ENCODE measurements around the gene SYNE1.
A peak's percentile ranks its signal among the peaks of the same experiment; 100 is the strongest.
"Not testable (repeated sequence)": the region's sequence is repeated elsewhere in the genome, so short reads cannot be mapped to it uniquely, and the experiment has no call there.

Gene SYNE1

DNA sequence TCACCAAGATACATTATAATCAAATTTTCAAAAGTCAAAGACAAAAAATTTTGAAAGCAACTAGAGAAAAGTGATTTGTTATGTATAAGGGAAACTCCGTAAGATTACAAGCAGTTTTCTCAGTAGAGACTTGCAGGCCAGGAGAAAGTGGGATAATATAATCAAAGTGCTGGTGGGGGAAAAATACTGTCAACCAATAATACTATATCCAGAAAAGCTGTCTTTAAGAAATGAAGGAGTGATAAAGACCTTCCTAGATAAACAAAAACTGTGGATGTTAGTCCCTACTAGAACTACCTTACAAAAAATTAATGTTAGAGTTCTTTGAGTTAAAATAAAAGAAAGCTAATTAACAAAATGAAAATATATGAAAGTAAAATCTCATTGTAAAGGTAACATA, 79.7 kb downstream of the SYNE1 start:
- DNase-seq: no peak

DNA sequence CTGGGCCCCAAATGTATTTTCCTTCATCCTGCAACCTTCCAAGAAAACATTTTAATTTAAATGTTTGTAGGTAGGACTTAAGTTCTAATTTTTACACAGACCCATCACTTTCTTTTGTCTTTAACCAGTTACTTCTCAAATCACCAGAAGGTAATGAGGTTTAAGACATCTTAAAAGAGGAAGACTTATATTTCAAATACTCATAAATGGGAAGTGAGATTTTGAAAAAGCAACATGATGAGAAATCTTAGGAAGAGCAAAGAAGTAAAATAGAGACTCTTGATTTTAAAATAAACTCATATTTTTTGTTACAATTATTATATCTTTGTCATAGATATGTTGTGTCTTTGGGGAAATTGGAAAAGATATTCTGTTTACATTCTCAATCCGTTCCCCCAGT, 82.3 kb downstream of the SYNE1 start:
- no peak for DNase-seq

DNA sequence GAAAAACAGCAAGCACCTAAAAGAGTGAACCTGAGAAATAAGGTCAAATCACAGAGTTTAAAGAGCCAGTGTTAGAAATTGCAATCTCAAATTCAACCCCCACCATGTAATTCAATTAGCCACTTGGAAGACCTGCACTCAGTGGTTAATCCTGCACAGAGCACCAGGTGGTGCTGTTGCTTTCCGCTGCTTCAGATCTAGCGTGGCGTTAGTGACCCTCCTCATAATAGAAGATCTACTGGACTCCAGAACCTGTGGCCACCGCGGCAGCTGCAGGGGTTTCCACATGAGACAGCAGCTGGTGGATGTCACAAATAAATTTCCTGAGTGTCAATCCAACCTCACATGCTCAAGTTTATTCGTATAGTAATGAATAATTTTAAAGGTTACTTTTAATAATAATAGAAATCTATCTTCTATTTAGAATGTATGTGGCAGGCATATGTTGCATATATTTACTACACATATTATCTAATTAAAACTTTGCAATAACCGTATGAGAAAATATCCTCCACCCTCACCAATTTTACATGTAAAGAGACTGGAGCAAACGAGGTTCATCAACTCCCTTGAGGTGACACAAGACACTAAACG, 84.4 kb downstream of the SYNE1 start:
- DNase-seq: peak; percentile 18

DNA sequence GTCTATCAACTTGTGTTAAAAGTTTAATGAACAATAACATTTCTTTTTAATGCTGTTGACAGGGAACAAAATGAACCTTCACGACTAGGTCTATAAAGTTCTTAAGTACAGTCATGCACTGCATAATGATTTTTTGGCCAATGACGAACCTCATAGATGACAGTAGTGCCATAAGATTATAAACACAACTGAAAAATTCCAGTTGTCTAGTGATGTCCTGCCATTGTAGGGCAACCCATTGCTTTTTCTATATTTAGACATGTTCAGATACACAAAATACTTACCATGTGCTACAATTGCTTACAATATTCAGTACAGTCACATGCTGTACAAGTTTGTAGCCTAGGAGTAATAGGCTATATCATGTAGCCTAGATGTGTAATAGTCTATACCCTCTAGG, 93.6 kb downstream of the SYNE1 start:
- DNase-seq: no peak

DNA sequence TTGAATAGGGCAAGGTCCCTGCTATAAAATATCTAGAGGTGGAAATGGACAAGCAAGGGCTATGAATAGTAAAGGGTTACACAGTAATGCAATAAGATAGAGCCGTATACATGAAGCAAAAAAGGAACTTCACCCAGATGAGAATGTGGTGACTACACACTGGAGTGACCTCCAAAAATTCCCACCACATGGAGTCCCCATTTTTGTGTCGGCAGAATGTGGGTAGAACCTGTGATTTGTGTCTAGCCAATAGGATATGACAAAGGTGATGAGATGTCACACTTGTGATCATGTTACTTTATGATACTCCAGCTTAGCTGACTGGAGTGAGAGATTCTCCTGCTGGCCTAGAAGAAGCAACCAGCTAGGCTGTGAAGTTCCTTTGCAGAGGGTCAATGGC, 96.8 kb downstream of the SYNE1 start:
- DNase-seq: no peak

DNA sequence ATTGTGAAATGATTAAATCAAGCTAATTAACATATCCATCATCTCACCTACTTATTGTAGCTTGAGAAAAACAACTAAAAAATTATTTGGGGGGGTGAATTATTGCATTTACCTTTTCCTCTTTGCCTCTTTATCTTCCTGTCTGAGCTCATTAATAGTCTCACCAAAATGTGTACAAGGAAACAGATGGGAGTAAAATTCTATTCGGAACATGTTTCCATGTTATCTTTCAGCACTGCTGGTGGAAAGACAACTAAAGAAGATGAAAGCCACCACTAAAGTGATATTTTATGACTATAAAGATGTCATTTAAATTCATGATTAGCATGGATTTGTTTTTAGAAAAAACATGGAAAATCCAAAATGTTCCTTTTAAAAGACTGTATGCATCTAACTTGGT, 102.6 kb downstream of the SYNE1 start:
- no peak for DNase-seq

DNA sequence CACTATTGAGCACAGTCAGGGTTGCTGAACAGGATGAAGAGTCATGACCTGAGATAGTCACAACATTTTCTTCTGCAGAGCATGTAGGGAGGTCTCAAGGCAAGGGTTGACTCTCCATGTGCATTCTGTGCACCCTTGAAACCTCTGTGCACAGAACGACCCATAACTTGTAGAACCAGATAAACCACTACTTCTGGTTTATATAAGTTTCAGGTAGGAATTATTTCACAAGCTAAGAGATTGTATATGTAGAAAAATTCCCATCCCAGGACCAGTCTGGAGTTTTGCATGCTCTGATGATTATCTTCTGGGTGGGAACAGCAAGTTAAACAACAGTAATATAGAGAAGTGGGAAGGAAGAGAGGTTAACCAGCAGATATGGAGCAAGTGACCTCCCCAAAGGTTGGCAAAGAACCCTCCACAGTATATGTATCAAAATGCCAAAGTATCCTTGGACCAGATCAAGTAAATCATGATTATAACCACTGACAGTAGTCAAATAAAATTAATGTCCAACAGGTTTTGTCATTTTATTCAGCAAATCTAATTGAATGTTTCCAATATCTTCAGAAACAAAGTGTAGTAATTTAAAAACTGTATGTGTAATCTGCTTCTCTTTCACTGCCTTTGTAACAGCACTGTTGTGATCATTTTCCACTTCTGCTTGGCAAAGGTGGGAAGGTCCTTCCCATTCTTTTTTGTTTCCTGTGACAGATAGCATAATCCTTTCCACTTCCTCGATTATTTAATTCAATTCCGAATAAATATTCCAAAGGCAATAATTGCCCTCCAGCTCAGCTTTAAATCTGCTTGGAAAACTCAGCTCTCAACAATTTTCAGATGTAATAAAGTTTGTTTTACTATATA, 104.4 kb downstream of the SYNE1 start:
- no peak for DNase-seq

DNA sequence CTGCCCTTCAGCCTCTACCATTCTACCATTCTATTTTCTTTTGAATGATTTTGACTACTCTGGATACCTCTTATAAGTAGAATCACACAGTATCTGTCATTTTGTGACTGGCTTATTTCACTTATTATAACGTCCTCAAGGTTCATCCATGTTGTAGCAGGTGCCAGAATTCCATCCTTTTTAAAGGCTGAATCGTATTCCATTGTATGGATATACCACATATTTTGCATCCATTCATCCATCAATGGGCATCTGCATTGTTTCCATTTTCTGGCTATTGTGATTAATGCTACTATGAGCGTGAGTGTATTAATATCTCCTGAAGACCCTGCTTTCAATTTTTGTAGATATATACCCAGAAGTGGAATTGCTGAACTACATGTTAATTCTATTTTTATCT, 105.5 kb downstream of the SYNE1 start:
- no peak for DNase-seq

DNA sequence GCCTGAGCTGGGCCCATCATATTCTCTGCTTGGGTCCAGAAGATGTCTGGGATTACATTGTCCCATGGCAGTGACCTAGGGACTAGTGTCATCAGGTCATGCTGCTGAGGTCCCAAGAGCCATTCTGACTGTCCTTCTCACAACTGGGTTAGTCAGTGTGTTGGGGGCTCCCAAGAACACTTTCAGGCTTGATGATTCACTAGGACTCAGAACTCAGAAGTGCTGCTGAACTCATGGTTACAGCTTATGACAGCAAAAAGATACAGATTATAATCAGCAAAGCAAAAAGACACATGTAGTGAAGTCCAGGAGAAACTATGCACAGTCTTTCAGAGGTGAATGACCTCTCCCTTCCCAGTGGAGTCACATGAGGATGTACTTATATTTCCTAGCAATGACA, 107.8 kb downstream of the SYNE1 start:
- DNase-seq: no peak

DNA sequence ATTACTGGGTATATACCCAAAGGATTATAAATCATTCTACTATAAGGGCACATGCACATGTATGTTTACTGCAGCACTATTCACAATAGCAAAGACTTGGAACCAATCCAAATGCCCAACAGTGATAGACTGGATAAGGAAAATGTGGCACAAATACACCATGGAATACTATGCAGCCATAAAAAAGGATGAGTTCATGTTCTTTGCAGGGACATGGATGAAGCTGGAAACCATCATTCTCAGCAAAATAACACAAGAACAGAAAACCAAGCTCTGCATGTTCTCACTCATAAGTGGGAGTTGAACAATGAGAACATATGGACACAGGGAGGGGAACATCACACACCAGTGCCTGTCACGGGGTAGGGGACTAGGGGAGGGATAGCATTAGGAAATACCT, 123.0 kb downstream of the SYNE1 start:
- DNase-seq: not testable (repeated sequence)

DNA sequence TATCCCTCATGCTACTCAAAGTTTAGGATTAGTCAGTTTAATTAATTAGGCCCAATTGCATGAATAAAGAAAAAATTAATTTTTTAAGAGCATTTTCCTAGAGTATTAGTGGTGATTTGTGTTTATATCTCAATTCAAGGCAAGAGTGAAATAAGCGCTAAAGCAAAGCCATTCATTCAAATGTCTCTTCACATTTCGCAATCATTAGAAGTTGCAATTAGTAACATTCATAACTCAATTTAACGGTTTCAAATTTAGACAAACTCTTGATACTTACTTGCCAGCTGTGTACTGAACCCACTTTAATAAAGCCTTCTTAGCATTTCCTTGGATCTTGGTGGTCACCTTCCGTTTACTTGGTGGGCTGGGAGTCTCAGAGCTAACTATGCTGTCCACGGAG, 127.2 kb downstream of the SYNE1 start:
- no peak for DNase-seq

DNA sequence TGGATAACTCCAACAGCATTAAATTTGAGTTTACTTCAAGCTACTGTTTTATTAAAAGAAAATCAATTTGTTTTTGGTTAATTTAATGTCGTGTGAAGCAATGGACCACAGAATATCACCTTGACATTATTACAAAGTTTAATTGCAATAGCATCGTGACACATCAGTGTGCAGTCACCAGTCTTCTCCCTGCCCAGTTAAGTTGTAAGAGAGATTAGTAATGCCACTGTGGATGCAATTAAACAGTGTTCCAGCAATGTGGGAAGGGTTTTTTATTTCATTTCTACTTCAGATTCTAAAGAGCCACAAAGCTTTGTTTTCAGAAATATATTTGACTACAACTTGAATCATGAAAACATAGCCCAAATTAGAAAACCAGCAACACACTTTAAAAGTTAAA, 128.7 kb downstream of the SYNE1 start:
- DNase-seq: no peak

DNA sequence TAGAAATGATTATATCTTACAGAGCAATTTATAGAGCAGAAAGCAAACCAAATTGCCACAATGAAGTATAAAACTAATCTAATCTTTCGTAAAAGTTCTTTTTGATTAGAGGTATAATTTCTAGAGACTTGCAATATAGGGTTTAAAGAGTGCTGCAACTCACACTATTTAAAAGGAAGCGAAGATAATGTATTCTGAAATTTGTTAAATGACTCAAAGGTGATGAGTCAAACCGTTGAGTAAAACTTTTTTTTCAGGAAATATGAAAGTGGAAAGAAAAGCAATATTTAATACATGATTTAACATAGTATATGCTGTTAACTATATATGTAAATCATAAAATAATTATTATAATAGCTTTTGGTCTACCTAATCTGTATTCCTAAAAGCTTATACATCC, 133.6 kb downstream of the SYNE1 start:
- no peak for DNase-seq

DNA sequence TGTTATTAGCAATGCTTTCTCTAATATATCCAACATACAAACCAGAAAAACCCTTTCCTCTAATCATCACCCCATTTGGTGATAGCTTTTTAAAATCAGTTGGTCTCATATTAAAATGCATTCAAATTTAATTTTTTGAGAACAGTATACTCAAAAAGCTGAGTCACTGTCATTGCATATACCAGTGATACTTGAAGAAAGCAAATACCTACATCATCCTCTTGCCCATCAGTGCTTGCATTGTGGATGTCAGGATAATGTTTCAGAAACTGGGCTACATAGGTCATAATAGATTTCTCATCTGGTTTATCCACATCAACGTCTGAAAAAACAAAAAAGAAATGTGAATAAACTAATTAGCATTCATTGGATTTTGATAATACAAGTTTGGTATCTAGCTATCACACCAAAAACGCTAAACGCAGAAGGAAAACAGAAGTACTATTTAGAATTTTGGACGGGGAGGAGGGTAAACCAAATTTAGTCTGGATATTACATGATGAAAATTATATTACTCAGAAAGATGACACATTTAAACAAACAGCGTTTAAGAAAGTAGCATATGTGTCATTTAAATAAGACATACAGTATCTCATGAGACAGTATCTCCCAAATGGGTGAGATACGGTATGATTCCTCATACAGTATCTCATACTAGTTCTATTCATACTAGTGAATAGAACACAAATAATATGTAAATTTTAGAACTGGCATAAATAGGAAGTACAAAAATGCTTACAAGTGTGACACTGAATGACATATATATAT, 134.6 kb downstream of the SYNE1 start:
- DNase-seq: no peak

DNA sequence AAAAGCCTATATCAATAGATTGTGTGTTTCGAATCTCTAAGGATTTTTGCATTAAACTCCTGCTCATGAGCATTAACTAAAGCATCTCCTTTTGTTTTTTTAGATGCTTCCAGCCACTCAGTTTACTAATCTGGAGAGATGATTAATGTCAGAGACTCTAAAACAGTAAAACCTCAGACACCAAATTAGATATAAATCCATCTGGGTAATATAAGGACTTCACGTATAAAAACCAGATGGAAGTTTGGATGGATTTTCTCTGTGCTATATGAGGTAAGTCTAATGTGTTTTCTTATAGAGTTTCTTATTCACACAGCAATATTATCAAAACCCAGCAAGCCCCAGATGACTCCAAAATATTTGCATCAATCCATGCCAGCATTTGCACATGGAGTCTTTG, 137.2 kb downstream of the SYNE1 start:
- no peak for DNase-seq

DNA sequence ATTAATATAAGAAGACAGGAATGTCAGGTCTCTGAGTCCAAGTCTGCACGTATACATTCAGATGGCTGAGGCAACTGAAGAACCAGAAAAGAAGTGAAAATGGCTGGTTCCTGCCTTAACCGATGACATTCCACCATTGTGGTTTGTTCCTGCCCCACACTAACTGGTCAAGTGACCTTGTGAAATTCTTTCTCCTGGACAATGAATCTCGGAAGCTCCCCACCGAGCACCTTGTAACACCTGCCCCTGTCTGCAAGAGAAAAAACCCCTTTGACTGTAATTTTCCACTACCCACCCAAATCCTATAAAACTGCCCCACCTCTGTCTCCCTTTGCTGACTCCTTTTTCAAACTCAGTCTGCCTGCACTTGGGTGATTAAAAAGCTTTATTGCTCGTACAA, 140.4 kb downstream of the SYNE1 start:
- no peak for DNase-seq

DNA sequence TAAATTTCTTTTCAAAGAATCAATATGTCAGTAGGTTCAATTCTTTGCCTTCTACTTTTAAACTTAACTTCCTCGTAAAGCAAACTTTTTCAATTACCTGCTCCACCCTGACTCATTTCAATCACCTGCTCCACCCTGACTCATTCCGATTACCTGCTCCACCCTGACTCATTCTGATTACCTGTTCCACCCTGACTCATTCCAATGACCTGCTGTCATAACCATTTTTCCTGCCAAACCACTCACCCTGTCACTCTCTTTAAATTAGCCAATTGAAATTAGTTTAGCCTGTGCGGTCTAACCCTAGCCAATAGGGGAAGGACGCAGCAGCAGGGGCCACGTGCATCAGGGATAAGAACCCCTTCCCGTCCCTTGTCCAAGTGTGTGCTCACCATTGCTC, 141.7 kb downstream of the SYNE1 start:
- DNase-seq: not testable (repeated sequence)

DNA sequence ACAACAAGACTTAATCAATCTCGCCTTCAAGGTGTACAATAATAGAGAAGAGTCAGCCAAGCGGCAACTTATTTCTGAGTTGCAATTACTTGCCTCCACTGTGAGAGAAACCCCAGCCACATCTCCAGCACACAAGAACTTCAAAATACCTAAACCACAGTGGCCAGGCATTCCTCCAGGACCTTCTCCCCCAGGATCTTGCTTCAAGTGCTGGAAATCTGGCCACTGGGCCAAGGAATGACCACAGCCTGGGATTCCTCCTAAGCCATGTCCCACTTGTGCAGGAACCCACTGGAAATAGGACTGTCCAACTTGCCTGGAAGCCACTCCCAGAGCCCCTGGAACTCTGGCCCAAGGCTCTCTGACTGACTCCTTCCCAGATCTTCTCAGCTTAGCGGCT, 144.9 kb downstream of the SYNE1 start:
- DNase-seq: not testable (repeated sequence)

DNA sequence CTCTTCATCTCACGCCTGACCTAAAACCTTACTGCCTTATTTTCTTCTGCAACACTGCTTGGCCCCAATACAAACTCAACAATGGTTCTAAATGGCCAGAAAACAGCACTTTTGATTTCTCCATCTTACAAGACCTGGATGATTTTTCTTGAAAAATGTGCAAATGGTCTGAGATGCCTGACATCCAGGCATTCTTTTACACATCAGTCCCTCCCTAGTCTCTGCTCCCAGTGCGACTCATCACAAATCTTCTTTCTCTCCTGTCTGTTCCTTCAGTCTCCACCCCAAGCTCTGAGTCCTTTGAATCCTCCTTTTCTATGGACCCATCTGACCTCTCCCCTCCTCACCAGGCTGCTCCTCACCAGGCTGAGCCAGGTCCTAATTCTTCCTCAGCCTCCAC, 145.7 kb downstream of the SYNE1 start:
- not testable (repeated sequence) for DNase-seq

DNA sequence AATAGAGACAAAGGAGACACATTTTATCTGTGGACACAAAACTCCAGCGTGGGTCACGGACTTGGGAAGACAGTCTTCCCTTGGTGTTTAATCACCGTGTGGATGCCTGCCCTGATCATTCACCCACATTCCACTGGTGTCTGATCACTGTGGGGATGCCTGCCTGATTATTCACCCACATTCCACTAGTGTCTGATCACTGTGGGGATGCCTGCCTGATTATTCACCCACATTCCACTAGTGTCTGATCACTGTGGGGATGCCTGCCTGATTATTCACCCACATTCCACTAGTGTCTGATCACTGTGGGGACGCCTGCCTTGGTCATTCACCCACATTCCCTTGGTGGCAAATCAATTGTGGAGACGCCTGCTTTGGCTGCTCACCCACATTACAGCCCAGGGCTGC, 146.2 kb downstream of the SYNE1 start:
- not testable (repeated sequence) for DNase-seq

DNA sequence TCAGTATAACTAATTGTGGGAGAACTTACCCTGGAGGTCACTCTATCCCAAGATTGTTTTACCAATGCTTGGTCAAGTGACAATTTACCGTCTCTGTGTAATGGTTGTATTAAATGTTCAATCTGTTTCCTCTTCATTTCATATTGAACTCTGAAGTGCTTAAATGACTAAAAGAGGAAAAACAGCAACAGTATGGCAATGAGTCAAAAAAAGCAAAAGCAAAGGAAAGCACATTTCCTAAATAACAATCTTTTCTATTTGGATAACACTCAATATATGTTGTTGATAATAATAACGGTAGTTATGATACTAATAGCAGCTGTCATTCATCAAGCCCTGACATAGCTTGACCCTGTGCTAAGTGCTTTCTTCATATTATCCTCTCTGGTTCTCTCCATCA, 152.4 kb downstream of the SYNE1 start:
- DNase-seq: no peak

DNA sequence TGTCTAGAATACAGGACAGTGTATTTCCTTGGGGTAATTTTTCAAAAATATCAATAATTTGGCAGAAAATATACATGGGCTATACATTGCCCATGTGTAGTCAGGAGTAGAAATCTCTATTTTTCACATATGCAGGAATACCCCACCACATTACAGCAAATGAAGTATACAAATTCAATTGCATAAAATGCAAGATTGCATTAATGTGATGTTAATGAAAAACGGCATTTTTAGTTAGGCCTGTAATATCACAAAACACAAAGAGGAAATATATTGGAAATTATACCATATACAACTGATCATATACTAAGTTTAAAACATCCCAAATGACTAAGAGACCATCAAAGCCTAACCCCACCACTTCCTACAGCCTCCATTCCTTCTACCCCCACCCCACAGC, 154.9 kb downstream of the SYNE1 start:
- no peak for DNase-seq

DNA sequence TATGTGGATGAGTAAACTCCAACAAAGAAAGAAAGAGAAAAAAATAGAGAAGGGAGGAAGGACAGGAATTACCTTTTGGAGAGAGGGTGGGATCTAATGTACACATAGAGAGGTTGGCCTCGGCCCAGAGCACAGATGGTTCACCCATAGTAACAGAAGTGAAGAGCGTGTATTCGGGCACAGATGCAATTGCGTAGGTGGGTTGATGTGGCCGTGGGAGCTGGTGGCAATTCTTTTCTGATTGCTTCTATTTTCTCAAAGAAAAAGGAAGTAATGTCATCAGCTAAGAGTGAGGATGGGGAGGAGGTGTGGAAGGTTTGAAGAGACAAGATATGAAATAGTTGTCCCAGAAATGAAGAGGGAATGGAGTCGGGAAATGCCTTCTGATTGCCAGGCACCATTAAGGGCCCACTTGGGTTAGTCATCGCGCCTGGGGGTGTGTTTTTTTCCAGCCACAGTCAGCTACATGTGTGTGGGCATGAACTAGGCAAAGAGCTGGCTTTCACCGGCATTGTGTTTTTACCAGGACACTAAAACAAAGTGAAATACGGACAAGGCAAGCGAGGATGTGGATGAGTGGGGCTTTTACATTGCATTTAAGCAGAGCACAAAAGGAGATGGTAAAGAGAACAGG, 158.7 kb downstream of the SYNE1 start:
- no peak for DNase-seq

DNA sequence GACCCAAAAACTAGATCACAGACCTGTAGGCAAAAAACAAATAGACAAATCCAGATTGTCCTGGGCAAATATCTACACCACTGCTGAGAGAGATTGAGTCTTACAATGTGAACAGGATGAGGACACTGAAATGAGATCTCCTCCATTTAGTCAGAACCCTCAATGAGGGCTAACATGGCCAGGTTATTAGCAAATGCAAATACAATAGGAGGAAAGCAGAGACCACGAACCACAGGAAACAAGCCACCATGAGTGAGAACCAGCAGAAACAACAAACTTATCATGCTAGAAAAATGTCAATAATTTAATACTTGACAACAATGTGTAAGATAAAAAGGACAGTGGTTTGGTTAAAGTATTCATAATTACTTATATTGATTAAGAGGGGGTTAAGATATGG, 162.8 kb downstream of the SYNE1 start:
- DNase-seq: no peak

Data from NCI-H510A (cell line).